ENCODE measurements around the gene XYLT1.

XYLT1 gene

GRCh38 chr16:17154981-17155380, 315.8 kb downstream of the XYLT1 start:
- DNase-seq (ENCODE audit: low spot score in 2 of 2), result no peak
- peaks cover 6% of the 10 kb centered on the region for H3K4me1 Mint-ChIP-seq
- no peak for ATAC-seq
- H3K4me3 Mint-ChIP-seq, result no peak overlapping the region
- H3K36me3 Mint-ChIP-seq, result peaks cover 7% of the 10 kb centered on the region
- H3K9me3 Mint-ChIP-seq, result no peaks in the 10 kb centered on the region
- no peak overlapping the region for H3K27ac Mint-ChIP-seq

GRCh38 chr16:17152311-17152710, 318.4 kb downstream of the XYLT1 start:
- H3K27ac Mint-ChIP-seq, result no peak overlapping the region

GRCh38 chr16:17151335-17151734, 319.4 kb downstream of the XYLT1 start:
- Mint-ChIP-seq H3K4me1 (no peaks in the 10 kb centered on the region), H3K27ac (no peak overlapping the region), H3K36me3 (no peaks in the 10 kb centered on the region), H3K9me3 (no peaks in the 10 kb centered on the region), H3K4me3 (no peak overlapping the region)
- no peak for ATAC-seq
- no peak for DNase-seq (ENCODE audit: low spot score in 2 of 2)

More at GRCh38 chr16:17152311-17152710, 318.4 kb downstream of the XYLT1 start:
- ATAC-seq, result no peak
- DNase-seq (ENCODE audit: low spot score in 2 of 2), result no peak
- Mint-ChIP-seq H3K4me1 (no peaks in the 10 kb centered on the region), H3K9me3 (no peaks in the 10 kb centered on the region), H3K4me3 (no peak overlapping the region), H3K36me3 (no peaks in the 10 kb centered on the region)

- DNase-seq (ENCODE audit: low spot score in 2 of 2) (no peak), ATAC-seq (no peak)
- Mint-ChIP-seq H3K9me3 (no peaks in the 10 kb centered on the region), H3K27ac (no peak overlapping the region), H3K4me3 (no peak overlapping the region), H3K4me1 (no peaks in the 10 kb centered on the region), H3K36me3 (no peaks in the 10 kb centered on the region)
These were observed 320.8 kb downstream of the XYLT1 start for GRCh38 chr16:17149904-17150483.

GRCh38 chr16:17147942-17148341, 322.8 kb downstream of the XYLT1 start:
- Mint-ChIP-seq H3K36me3 (no peaks in the 10 kb centered on the region), H3K4me1 (no peaks in the 10 kb centered on the region), H3K9me3 (no peaks in the 10 kb centered on the region), H3K4me3 (no peak overlapping the region), H3K27ac (peak overlapping the region; percentile 26)
- ATAC-seq (no peak), DNase-seq (ENCODE audit: low spot score in 2 of 2) (no peak)

- H3K36me3 Mint-ChIP-seq, result peaks cover 11% of the 10 kb centered on the region
- H3K27ac Mint-ChIP-seq, result no peak overlapping the region
- ATAC-seq (no peak), DNase-seq (ENCODE audit: low spot score in 2 of 2) (no peak)
- H3K9me3 Mint-ChIP-seq, result no peaks in the 10 kb centered on the region
- no peaks in the 10 kb centered on the region for H3K4me1 Mint-ChIP-seq
- H3K4me3 Mint-ChIP-seq, result no peak overlapping the region
These were observed 325.7 kb downstream of the XYLT1 start for GRCh38 chr16:17145029-17145428.

GRCh38 chr16:17144431-17144830, 326.3 kb downstream of the XYLT1 start:
- no peak for ATAC-seq
- Mint-ChIP-seq H3K9me3 (no peaks in the 10 kb centered on the region), H3K36me3 (peaks cover 11% of the 10 kb centered on the region)

GRCh38 chr16:17143546-17144419, 327.0 kb downstream of the XYLT1 start:
- peak; percentile 73 for ATAC-seq
- H3K27ac Mint-ChIP-seq, result no peak overlapping the region

More at GRCh38 chr16:17144431-17144830, 326.3 kb downstream of the XYLT1 start:
- H3K4me3 Mint-ChIP-seq, result no peak overlapping the region
- no peaks in the 10 kb centered on the region for H3K4me1 Mint-ChIP-seq
- DNase-seq (ENCODE audit: low spot score in 2 of 2), result no peak
- H3K27ac Mint-ChIP-seq, result no peak overlapping the region

GRCh38 chr16:17138801-17139200, 332.0 kb downstream of the XYLT1 start:
- Mint-ChIP-seq H3K4me1 (peaks cover 16% of the 10 kb centered on the region), H3K4me3 (no peak overlapping the region), H3K9me3 (no peaks in the 10 kb centered on the region), H3K36me3 (peaks cover 25% of the 10 kb centered on the region), H3K27ac (no peak overlapping the region)
- DNase-seq (ENCODE audit: low spot score in 2 of 2) (no peak), ATAC-seq (no peak)

More at GRCh38 chr16:17143546-17144419, 327.0 kb downstream of the XYLT1 start:
- DNase-seq (ENCODE audit: low spot score in 2 of 2), result no peak
- Mint-ChIP-seq H3K4me1 (no peaks in the 10 kb centered on the region), H3K4me3 (no peak overlapping the region), H3K9me3 (no peaks in the 10 kb centered on the region), H3K36me3 (peaks cover 11% of the 10 kb centered on the region)

- H3K4me3 Mint-ChIP-seq, result no peak overlapping the region
- H3K27ac Mint-ChIP-seq, result no peak overlapping the region
- H3K4me1 Mint-ChIP-seq, result peaks cover 38% of the 10 kb centered on the region
- no peaks in the 10 kb centered on the region for H3K9me3 Mint-ChIP-seq
- DNase-seq (ENCODE audit: low spot score in 2 of 2), result no peak
- peaks cover 30% of the 10 kb centered on the region for H3K36me3 Mint-ChIP-seq
- ATAC-seq, result no peak
These were observed 335.3 kb downstream of the XYLT1 start for GRCh38 chr16:17135439-17135838.

GRCh38 chr16:17134586-17134985, 336.2 kb downstream of the XYLT1 start:
- Mint-ChIP-seq H3K4me1 (peaks cover 39% of the 10 kb centered on the region), H3K9me3 (no peaks in the 10 kb centered on the region), H3K4me3 (no peak overlapping the region), H3K27ac (no peak overlapping the region), H3K36me3 (peaks cover 26% of the 10 kb centered on the region)
- DNase-seq (ENCODE audit: low spot score in 2 of 2), result no peak
- peak; percentile 28 for ATAC-seq

GRCh38 chr16:17133851-17134250, 336.9 kb downstream of the XYLT1 start:
- ATAC-seq, result no peak
- no peak for DNase-seq (ENCODE audit: low spot score in 2 of 2)
- H3K4me3 Mint-ChIP-seq, result no peak overlapping the region
- no peak overlapping the region for H3K27ac Mint-ChIP-seq
- peaks cover 39% of the 10 kb centered on the region for H3K4me1 Mint-ChIP-seq
- H3K36me3 Mint-ChIP-seq, result peaks cover 26% of the 10 kb centered on the region
- no peaks in the 10 kb centered on the region for H3K9me3 Mint-ChIP-seq

GRCh38 chr16:17131351-17131750, 339.4 kb downstream of the XYLT1 start:
- ATAC-seq (no peak), DNase-seq (ENCODE audit: low spot score in 2 of 2) (no peak)
- peaks cover 27% of the 10 kb centered on the region for H3K36me3 Mint-ChIP-seq
- peaks cover 33% of the 10 kb centered on the region for H3K4me1 Mint-ChIP-seq
- H3K4me3 Mint-ChIP-seq, result no peak overlapping the region
- H3K9me3 Mint-ChIP-seq, result no peaks in the 10 kb centered on the region
- H3K27ac Mint-ChIP-seq, result no peak overlapping the region

- Mint-ChIP-seq H3K36me3 (peaks cover 27% of the 10 kb centered on the region), H3K4me1 (peaks cover 33% of the 10 kb centered on the region), H3K9me3 (no peaks in the 10 kb centered on the region), H3K4me3 (no peak overlapping the region), H3K27ac (peak overlapping the region; percentile 21)
- DNase-seq (ENCODE audit: low spot score in 2 of 2) (no peak), ATAC-seq (no peak)
These were observed 340.0 kb downstream of the XYLT1 start for GRCh38 chr16:17130733-17131132.

- DNase-seq (ENCODE audit: low spot score in 2 of 2) (no peak), ATAC-seq (no peak)
- Mint-ChIP-seq H3K36me3 (peaks cover 34% of the 10 kb centered on the region), H3K4me3 (no peak overlapping the region), H3K27ac (no peak overlapping the region), H3K4me1 (peaks cover 33% of the 10 kb centered on the region), H3K9me3 (peaks cover 4% of the 10 kb centered on the region)
These were observed 340.8 kb downstream of the XYLT1 start for GRCh38 chr16:17129971-17130370.

GRCh38 chr16:17128791-17129190, 342.0 kb downstream of the XYLT1 start:
- Mint-ChIP-seq H3K27ac (no peak overlapping the region), H3K4me3 (no peak overlapping the region), H3K36me3 (peaks cover 28% of the 10 kb centered on the region), H3K4me1 (peaks cover 23% of the 10 kb centered on the region), H3K9me3 (peaks cover 4% of the 10 kb centered on the region)
- ATAC-seq (no peak), DNase-seq (ENCODE audit: low spot score in 2 of 2) (no peak)
